Measurements from ENCODE around the gene SUPT3H.
"Not testable (repeated sequence)": the region's sequence is repeated elsewhere in the genome, so short reads cannot be mapped to it uniquely, and the experiment has no call there.

Gene SUPT3H

GRCh38 chr6:44867571-44868334, 510.0 kb downstream of the SUPT3H start:
- no peak for DNase-seq

GRCh38 chr6:44865184-44865583, 512.5 kb downstream of the SUPT3H start:
- not testable (repeated sequence) for DNase-seq

DNA sequence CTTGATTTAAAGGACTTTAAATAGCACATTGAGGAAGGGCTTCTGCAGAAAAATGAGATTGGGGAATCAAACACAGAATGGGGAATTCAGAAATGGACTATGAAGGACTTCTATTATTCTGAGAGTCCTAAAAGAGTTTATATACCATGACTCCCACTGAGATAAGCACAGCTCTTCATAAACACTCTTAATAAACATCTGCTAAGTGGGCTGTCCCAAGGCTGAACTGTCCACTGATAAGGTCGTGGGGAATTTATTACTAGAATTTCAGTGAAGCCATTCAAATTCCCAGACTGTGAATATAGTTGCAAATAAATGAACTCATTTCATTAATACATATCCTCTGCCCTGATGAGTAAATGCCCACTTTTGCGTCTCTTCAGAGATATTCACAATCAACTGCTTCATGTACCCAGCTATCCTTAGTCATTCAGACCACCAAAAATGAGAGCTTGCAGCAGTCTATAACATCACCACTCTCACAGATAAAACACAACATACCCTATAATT, 517.8 kb downstream of the SUPT3H start:
- no peak for DNase-seq

- no peak for DNase-seq
Measured at GRCh38 chr6:44858998-44859397, 518.7 kb downstream of the SUPT3H start.

- DNase-seq, result no peak
Measured at GRCh38 chr6:44856479-44856878, 521.3 kb downstream of the SUPT3H start.

DNA sequence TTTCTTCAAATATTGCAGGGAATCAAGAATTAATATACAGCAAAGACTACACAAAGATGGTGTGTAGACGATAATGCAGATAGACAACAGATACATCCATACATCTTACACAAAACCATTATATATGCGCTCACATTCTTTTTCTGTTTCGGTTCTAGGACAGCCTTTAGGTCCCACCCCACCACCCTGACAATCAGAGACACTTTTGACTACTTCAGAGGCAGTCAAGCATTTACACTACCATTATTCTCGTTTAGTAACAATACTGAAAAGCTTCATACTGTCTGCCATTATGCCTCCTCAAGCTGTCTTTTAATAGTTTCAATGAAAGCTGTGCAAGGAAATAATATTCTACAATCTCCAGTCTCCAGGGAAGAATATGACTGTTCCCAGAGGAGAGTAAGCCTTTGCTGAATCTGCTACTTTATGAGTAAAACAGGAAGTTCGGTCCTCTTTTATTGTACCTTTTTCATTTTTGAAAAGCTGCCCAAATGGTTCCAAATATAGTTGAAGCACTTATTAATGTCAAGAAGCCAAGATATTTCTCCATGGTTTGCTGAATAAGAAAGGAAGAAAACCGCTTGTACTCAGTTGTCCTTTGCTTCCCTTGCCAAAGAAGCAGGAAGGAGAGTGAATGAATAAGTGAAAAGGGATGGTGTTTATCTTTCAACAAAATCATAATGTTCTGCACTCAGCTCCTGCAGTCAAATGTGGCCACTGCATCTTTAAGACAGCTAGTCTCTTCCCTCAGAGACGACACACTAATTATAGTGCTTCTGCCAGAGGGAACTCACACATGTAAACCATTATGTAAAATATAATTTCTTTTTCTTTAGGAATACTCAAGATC, 521.9 kb downstream of the SUPT3H start:
- no peak for DNase-seq

- no peak for DNase-seq
Measured at GRCh38 chr6:44854712-44855443, 522.9 kb downstream of the SUPT3H start.

DNA sequence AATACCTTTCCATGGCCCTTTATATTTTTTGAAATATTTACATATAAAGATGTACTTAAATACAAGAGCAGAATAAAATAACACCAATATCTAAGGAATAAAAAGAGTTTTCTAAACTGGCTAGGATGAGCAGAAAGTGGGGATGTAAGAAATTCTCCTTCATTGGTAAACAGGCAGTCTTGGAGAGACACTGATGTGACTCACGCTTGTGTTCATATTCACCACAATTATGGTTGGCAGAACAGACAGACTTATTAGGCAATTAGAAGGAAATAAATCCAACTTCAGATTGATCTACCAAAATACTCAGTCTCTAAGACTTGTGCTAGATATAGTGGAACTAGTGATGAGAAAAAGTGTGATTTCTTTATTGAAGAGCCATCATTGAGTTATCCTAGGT, 526.6 kb downstream of the SUPT3H start:
- no peak for DNase-seq

DNA sequence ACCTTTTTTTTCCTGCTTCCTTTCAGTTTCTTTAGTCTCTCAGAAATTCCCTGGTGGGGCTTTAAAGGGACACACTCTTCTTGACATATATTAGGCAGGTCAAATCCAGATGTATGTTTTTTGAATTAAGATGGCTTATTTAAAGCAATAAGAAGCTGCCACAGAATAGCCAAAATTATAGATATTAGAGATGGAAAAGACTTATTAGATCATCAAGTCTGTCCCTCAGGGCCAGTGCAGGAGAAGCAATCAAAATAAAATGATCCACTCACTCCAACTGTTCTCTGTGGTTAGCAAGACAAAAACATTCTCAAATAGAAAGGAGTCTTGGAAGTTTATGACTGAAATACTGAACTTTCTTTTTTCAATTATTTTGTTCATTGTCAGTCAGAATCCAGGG, 527.4 kb downstream of the SUPT3H start:
- DNase-seq, result no peak

DNA sequence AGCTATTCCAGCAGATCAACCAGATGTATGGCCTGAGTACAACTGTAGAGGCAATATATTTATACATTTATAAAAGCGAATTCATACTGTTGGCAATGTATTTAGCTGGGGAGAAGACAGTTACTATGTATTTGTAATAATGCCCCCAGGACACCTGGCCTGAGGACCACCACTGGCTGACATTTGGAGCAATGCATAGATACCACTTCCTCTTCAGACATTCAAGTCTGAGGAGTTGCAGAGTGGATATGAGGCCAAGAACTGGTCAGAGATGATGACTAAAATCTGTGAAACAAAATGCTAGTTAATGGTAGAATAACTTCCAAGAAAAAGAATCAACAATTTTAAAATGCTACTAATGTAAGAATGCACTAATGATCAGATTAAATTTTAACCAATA, 527.9 kb downstream of the SUPT3H start:
- DNase-seq, result no peak

GRCh38 chr6:44843734-44844133, 534.0 kb downstream of the SUPT3H start:
- no peak for DNase-seq

- DNase-seq, result no peak
Measured at GRCh38 chr6:44842616-44843015, 535.1 kb downstream of the SUPT3H start.

GRCh38 chr6:44841829-44842228, 535.9 kb downstream of the SUPT3H start:
- no peak for DNase-seq

GRCh38 chr6:44837741-44838140, 540.0 kb downstream of the SUPT3H start:
- no peak for DNase-seq

DNA sequence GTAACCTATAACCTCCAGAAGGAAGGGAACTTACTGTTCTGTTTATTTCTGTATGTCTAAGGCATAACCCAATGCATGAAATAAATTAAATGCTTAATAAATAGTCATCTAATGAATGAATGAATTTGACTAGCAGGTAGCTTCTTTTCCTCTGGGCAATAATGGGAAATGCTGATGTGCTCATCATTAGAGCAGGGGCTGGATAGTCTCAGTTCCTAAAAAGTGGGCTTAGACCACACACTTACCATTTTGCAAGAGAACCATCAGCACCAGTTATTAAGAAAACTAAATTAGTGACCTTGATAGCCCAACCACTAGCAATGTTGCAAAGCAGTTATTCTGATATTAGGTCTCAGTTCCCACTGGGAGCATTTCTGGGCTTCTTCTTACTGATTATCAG, 540.5 kb downstream of the SUPT3H start:
- DNase-seq, result no peak

DNA sequence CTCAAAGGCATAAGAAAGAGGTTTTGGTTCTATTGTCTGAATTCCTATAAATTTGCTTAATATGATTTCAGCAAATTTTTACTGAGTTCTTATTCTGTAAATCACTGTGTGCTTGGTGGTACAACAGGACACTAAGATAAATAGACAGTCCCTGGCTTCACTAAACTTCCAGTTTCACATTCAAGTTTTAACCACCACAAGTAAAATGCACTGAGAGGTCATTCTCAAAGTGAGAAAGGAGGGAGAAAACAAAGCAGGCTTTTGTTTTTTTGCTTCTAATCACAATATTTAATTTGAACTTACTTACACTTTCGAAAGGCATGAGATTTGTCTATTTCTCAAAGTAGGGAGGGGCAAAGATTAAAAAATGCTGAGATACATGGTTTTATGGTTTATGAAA, 544.5 kb downstream of the SUPT3H start:
- no peak for DNase-seq

DNA sequence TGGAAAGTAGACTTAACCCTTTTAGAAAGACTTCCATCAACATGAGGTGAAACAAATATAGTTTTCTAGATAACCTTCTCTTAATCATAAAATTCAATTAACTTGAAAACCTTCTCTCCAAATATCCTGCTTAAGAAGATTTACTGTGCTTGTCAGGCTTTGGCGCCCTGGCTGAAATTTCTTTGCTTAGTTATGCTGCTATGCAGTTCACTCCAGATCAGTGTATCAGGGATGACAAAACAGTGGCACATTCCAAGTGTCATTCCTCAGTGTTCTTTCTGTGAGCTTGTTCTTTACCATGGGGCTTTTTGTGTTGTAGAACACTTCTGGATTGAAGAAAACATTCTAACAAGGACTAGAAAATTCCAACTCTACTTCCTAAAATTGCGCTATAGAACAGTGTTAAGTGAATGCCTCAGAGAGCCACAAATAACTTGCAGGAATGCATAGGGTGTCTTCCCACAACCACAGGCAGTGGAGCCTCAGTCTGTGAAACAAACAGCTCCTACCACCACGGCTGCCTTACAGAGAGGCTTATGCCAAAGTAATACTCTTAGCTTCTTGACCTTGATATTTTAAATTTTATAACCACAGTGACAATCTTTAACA, 546.6 kb downstream of the SUPT3H start:
- DNase-seq, result no peak

GRCh38 chr6:44829836-44830235, 547.9 kb downstream of the SUPT3H start:
- no peak for DNase-seq

GRCh38 chr6:44828780-44829179, 549.0 kb downstream of the SUPT3H start:
- DNase-seq, result no peak

DNA sequence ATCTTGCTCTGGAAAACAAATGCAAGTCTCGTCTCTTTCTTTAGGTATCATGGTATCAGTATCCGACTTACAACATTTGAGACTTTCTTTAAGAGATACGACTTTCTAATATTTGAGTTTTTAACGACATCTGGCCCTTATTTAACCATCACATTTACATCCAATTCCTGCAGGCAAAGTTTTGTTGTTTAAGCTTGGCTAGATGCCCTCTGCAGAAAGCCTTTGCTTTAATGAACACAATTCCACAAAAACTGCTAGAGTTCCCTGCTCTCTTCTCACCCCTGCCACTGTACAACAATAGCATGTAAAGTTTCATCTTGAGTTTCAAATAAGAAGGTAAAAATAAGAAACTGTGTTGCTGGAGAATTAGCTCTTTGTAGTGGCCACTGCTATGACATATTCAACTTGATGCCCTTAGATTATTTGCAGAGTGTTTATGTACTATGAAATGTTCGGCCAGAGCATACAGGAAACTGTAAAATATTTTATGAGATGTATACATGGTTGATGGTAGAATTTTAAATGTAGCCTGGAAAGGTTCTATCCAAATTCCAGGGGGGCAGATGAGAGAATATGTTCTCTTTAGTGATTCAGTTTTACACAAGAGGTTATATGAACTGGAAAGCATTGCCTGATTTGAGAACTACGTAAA, 551.6 kb downstream of the SUPT3H start:
- no peak for DNase-seq

DNA sequence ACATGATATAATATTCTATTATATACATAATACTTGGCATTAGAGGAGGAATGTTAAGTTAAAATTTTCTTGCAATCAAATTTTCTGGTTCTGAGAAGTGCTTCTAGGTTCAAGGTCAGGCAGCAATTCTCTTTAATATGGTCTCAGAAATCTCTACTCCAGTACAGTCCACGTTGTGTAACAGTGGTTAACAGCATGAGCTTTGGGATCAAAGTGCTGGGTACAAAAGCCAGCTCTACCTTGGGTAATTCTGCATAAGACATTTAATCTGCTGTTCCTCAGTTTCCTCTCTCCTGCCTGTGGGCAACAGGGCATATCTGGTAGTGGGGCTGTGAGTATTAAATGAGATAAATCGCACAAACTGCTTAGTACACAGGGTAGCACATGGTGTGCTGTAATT, 552.5 kb downstream of the SUPT3H start:
- no peak for DNase-seq

DNA sequence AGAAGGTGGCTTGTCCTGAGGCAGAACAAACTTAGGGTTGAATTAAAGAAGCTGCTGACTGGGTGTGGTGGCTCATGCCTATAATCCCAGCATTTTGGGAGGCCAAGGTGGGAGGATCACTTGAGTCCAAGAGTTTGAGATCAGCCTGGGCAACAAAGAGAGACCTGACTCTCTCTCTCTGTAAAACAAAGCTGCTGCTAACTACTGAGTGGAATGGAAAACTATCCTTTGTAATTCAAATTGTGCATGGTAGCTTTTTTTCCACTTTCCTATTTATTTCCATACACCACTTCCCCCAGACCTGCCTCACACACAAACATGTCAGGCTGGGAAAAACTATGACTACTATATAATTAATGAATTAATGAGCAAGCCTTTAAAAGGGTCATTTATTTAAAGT, 553.2 kb downstream of the SUPT3H start:
- no peak for DNase-seq

Data from NCI-H510A (cell line).